ENCODE measurements around the gene CLDN10. TPM values are rescaled to one million over a fixed set of nuclear protein-coding genes. Genes with fewer than 3 reads are reported as not detected.

Gene CLDN10
- total RNA-seq, 1 donor from 2014 or later = 0.32 TPM

DNA sequence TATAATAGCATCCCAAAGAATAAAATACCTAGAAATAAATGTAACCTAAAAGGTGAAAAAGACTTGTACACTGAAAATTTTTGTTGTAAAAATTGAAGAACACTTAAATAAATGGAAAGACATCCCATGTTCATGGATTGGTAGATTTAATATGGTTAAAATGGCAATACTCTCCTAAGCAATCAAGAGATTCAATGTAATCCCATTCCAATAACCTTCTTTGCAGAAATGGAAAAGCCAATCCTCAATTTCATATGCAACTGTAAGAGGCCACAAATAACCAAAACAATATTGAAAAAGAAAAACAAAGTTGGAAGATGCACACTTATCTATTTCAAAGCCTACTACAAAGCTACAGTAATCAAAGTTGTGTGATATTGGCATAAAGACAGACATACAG, 74.2 kb downstream of the CLDN10 start:
- peaks cover 24% of the 10 kb centered on the region for H4K20me1 ChIP-seq (ENCODE audit: insufficient read depth, low read length)
- H3K27ac Mint-ChIP-seq (ENCODE audit: unreplicated experiment) = no peak overlapping the region
- no peak overlapping the region for H2AFZ ChIP-seq (ENCODE audit: low read depth, low read length)
- peaks cover 3% of the 10 kb centered on the region for H3K79me2 ChIP-seq (ENCODE audit: insufficient read depth, low read length)
- H3K9me3 ChIP-seq (ENCODE audit: insufficient read depth, low read depth, low read length) = no peaks in the 10 kb centered on the region
- no peak overlapping the region for H3K4me2 ChIP-seq (ENCODE audit: low read length)
- no peaks in the 10 kb centered on the region for H3K27me3 ChIP-seq (ENCODE audit: insufficient read depth, low read length)
- H3K9ac ChIP-seq (ENCODE audit: low read length) = no peak overlapping the region
- H3K4me1 ChIP-seq (ENCODE audit: insufficient read depth, low read length) = peaks cover 4% of the 10 kb centered on the region
- H3K36me3 Mint-ChIP-seq (ENCODE audit: low read depth, unreplicated experiment) = peaks cover 33% of the 10 kb centered on the region
- no peak overlapping the region for H3K4me3 Mint-ChIP-seq (ENCODE audit: unreplicated experiment)
- peaks cover 12% of the 10 kb centered on the region for H3K4me1 Mint-ChIP-seq (ENCODE audit: low read depth, unreplicated experiment)
- no peaks in the 10 kb centered on the region for H3K9me3 Mint-ChIP-seq (ENCODE audit: unreplicated experiment)
- H3K36me3 ChIP-seq (ENCODE audit: insufficient read depth, low read length) = peaks cover 41% of the 10 kb centered on the region
- DNase-seq (ENCODE audit: low read depth) = no peak
- H3K4me3 ChIP-seq (ENCODE audit: insufficient read depth, low read depth, low read length) = no peak overlapping the region
- H3K27me3 Mint-ChIP-seq (ENCODE audit: low read depth, unreplicated experiment) = no peaks in the 10 kb centered on the region
- FAIRE-seq = no peak
- TF ChIP-seq EZH2 (IDR thresholded peaks at IDR 0.05; ENCODE audit: insufficient read depth, low read length) = no peak
- TF ChIP-seq, protein P1, sequence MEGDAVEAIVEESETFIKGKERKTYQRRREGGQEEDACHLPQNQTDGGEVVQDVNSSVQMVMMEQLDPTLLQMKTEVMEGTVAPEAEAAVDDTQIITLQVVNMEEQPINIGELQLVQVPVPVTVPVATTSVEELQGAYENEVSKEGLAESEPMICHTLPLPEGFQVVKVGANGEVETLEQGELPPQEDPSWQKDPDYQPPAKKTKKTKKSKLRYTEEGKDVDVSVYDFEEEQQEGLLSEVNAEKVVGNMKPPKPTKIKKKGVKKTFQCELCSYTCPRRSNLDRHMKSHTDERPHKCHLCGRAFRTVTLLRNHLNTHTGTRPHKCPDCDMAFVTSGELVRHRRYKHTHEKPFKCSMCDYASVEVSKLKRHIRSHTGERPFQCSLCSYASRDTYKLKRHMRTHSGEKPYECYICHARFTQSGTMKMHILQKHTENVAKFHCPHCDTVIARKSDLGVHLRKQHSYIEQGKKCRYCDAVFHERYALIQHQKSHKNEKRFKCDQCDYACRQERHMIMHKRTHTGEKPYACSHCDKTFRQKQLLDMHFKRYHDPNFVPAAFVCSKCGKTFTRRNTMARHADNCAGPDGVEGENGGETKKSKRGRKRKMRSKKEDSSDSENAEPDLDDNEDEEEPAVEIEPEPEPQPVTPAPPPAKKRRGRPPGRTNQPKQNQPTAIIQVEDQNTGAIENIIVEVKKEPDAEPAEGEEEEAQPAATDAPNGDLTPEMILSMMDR (IDR thresholded peaks at IDR 0.05; ENCODE audit: insufficient read depth, low read depth, low read length) = no peak
- no peak overlapping the region for H3K27ac ChIP-seq (ENCODE audit: low read depth, low read length)

DNA sequence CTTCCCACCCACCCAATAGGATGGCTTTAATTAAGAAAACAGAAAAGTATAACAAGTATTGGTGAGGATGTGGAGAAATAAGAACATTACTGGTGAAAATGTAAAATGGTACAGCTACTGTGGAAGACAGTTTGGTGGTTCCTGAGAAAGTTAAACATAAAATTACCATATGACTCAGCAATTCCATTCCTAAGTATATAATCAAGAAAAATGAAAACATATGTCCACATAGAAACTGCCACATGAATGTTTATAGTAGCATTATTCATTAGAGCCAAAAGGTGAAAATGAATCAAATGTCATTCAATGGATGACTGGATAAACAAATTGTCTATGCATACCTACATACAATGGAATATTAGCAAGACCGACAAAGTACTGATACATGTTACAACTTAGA, 75.1 kb downstream of the CLDN10 start:
- FAIRE-seq = peak; percentile 88
- Mint-ChIP-seq H3K4me3 (ENCODE audit: unreplicated experiment) (no peak overlapping the region), H3K9me3 (ENCODE audit: unreplicated experiment) (no peaks in the 10 kb centered on the region), H3K27ac (ENCODE audit: unreplicated experiment) (no peak overlapping the region), H3K27me3 (ENCODE audit: low read depth, unreplicated experiment) (no peaks in the 10 kb centered on the region), H3K4me1 (ENCODE audit: low read depth, unreplicated experiment) (peaks cover 12% of the 10 kb centered on the region), H3K36me3 (ENCODE audit: low read depth, unreplicated experiment) (peaks cover 40% of the 10 kb centered on the region)
- Histone ChIP-seq H2AFZ (ENCODE audit: low read depth, low read length) (no peak overlapping the region), H3K4me2 (ENCODE audit: low read length) (no peak overlapping the region), H3K4me3 (ENCODE audit: insufficient read depth, low read depth, low read length) (no peak overlapping the region), H3K79me2 (ENCODE audit: insufficient read depth, low read length) (peaks cover 3% of the 10 kb centered on the region), H3K36me3 (ENCODE audit: insufficient read depth, low read length) (peaks cover 41% of the 10 kb centered on the region), H3K9ac (ENCODE audit: low read length) (no peak overlapping the region), H3K4me1 (ENCODE audit: insufficient read depth, low read length) (peaks cover 4% of the 10 kb centered on the region), H3K27me3 (ENCODE audit: insufficient read depth, low read length) (no peaks in the 10 kb centered on the region), H4K20me1 (ENCODE audit: insufficient read depth, low read length) (peaks cover 27% of the 10 kb centered on the region), H3K9me3 (ENCODE audit: insufficient read depth, low read depth, low read length) (no peaks in the 10 kb centered on the region), H3K27ac (ENCODE audit: low read depth, low read length) (peak overlapping the region; percentile 33)
- TF ChIP-seq, protein P1 (IDR thresholded peaks at IDR 0.05; ENCODE audit: insufficient read depth, low read depth, low read length) = no peak
- no peak for TF ChIP-seq EZH2 (IDR thresholded peaks at IDR 0.05; ENCODE audit: insufficient read depth, low read length)
- peak; percentile 54 for DNase-seq (ENCODE audit: low read depth)

DNA sequence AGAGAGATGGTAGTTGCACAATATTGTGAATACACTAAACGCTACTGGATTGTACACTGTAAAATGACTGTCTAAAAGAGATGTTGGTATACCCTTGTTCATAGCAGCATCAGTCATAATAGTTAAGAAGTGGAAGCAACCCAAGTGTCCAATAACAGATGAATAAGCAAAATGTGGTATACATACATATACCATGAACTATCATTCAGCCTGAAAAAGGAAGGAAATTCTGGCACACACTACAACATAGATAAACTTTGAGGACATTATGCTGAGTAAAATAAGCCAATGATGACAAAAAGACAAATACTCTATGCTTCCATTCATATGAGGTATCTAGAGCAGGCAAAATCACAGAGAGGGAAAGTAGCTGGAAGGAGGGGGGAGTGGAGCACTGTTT, 76.0 kb downstream of the CLDN10 start:
- no peaks in the 10 kb centered on the region for H3K27me3 ChIP-seq (ENCODE audit: insufficient read depth, low read length)
- Mint-ChIP-seq H3K27me3 (ENCODE audit: low read depth, unreplicated experiment) (no peaks in the 10 kb centered on the region), H3K4me3 (ENCODE audit: unreplicated experiment) (no peak overlapping the region), H3K36me3 (ENCODE audit: low read depth, unreplicated experiment) (peaks cover 45% of the 10 kb centered on the region), H3K9me3 (ENCODE audit: unreplicated experiment) (no peaks in the 10 kb centered on the region), H3K27ac (ENCODE audit: unreplicated experiment) (no peak overlapping the region), H3K4me1 (ENCODE audit: low read depth, unreplicated experiment) (peaks cover 9% of the 10 kb centered on the region)
- H3K27ac ChIP-seq (ENCODE audit: low read depth, low read length) = no peak overlapping the region
- H3K9me3 ChIP-seq (ENCODE audit: insufficient read depth, low read depth, low read length) = no peaks in the 10 kb centered on the region
- TF ChIP-seq, protein P1 (IDR thresholded peaks at IDR 0.05; ENCODE audit: insufficient read depth, low read depth, low read length) = no peak
- TF ChIP-seq EZH2 (IDR thresholded peaks at IDR 0.05; ENCODE audit: insufficient read depth, low read length) = no peak
- no peak for FAIRE-seq
- peaks cover 49% of the 10 kb centered on the region for H3K36me3 ChIP-seq (ENCODE audit: insufficient read depth, low read length)
- no peak for DNase-seq (ENCODE audit: low read depth)
- H3K4me2 ChIP-seq (ENCODE audit: low read length) = no peak overlapping the region
- H2AFZ ChIP-seq (ENCODE audit: low read depth, low read length) = no peak overlapping the region
- H3K4me3 ChIP-seq (ENCODE audit: insufficient read depth, low read depth, low read length) = no peak overlapping the region
- H3K4me1 ChIP-seq (ENCODE audit: insufficient read depth, low read length) = peaks cover 4% of the 10 kb centered on the region
- H4K20me1 ChIP-seq (ENCODE audit: insufficient read depth, low read length) = peaks cover 24% of the 10 kb centered on the region
- peaks cover 3% of the 10 kb centered on the region for H3K79me2 ChIP-seq (ENCODE audit: insufficient read depth, low read length)
- H3K9ac ChIP-seq (ENCODE audit: low read length) = no peak overlapping the region

All from astrocyte (in vitro differentiated cells and primary cell).